GM21367 (cell line): ENCODE measurements around the gene CAMKK2.
"Not testable (repeated sequence)": the region's sequence is repeated elsewhere in the genome, so short reads cannot be mapped to it uniquely, and the experiment has no call there.

ENCODE experiments used
- ATAC-seq: cut with Tn5 transposase; IDR thresholded peaks from one replicate; pipeline ENCODE4 v1.9.1; 2021; ENCODE audit not compliant: unreplicated experiment

CAMKK2 gene

DNA sequence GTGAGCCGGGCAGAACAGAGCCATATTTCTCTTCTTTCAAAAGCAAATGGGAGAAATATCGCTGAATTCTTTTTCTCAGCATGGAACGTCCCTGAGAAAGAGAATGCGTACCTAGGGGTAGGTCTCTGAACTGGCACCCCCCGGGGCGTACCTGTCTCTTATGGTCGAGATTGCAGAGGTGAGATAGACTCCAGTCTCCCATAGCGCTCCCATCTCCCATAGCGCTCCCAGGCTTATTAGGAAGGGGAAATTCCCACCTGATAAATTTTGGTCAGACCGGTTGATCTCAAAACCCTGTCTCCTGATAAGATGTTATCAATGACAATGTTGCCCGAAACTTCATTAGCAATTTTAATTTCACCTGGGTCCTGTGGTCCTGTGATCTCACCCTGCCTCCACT, 16.0 kb downstream of the CAMKK2 start:
- not testable (repeated sequence) for ATAC-seq

DNA sequence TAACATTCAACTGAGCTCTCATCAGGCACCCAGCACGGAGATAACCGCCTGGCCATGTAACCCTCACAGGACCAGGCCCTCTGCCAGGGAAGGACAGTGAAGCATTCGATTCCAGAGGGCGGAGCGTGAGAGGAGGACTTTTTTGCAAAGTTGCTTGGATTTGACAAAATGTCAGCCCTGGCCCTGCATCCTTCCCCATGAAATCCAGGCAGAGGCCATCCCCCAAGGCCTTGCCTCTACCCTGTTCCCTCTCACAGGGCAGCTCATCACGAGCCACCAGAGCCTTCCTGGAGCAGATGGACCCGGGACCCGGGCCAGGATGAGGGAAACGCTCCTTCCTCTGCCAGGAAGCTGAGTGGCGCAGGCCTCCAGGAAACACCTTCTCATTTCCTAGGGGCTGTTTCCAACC, 17.0 kb downstream of the CAMKK2 start:
- ATAC-seq, result no peak

DNA sequence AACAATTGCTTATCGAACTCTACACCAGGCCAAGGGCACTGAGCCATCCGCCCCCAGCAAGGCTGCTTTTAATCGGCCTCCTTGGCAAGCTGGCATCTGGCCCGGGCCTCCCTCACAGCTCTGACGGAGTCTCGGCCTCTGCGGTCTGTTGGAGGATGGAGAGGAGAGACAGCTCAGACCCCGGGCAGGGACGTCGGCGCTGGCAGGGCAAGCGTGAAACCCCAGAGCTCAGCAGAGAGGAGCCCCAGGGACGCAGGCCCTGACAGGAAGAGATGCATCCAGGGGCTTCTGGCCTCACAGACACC, 17.5 kb downstream of the CAMKK2 start:
- no peak for ATAC-seq

DNA sequence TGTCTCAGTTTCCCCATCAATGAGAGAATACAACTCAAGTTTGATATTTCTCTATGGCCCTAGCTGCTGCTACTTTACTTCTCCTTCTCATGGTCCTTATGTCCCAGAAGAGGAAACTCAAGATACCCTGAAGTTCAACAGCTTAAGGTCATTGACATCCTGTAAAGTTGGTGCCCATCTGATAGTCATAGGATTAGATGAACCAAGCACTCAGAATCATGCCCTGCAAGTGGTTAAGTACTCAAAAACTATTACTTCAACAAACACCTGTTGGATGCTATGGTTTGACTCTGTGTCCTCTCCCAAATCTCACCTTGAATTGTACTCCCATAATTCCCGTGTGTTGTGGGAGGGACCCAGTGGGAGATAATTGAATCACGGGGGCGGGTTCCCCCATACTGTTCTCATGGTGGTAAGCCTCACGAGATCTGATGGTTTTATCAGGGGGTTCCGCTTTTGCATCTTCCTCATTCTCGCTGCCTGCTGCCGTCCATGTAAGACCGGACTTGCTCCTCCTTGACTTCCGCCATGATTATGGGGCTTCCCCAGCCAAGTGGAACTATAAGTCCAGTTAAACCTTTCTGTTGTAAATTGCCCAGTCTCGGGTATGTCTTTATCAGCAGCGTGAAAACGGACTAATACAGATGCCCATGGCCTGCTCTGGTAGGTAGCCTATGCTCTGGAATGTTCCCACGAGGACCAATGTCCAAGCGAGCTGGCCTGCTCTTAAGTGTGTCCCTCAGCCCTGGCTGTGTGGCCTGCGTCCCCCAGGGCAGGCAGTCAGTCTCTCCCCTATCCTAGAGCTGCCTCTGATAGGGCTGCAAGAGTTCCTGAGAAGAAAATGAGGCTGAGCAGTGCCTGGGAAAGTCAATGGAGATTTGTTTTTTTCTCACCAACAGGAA, 18.1 kb downstream of the CAMKK2 start:
- no peak for ATAC-seq

DNA sequence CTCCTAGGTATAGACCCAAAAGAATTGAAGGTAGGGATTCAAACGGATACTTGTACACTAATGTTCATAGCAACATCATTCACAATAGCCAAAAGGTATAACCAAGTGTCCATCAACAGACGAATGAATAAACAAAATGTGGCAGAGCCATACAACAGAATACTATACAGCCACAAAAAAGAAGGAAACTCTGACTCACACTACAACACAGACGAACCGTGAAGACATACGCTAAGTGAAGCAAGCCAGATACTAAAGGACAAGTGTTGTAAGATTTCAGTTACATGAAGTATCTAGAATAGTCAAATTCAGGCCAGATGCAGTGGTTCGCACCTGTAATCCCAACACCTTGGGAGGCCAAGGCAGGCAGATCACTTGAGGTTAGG, 19.1 kb downstream of the CAMKK2 start:
- ATAC-seq, result no peak

DNA sequence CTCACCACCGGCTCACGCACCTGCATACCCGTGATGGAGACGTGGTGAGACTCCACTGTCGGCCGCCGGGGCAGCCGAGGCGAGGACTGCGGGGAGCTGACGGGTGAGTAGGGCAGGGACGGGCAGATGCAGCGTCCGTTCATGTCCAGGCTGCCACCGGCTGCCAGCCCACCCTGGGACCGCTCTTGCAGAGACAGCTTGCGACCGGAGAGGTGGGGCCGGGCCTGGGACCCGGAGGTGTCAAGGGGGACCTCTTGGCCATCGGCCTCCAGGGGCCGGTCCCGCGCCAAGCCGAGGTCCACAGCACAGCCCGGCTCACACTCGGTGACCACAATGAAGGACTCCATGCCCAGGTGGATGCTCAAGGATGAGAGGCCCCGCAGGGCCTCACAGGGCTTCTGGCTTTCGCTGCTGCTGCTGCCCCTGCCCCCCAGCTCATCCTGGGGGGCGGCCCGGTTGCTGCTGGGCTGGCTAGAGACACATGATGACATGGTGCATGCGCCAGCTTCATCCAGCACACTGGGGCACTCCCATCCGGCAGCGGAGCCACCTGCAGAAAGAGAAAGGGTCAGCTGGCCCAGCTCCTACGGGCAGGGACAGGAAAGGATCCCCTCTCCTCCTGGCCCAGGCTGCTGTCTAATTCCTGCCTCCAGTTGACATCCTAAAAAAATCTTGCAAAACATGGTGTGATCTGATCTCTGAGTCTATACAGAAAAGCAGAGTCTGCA, 22.3 kb downstream of the CAMKK2 start:
- ATAC-seq, result no peak

DNA sequence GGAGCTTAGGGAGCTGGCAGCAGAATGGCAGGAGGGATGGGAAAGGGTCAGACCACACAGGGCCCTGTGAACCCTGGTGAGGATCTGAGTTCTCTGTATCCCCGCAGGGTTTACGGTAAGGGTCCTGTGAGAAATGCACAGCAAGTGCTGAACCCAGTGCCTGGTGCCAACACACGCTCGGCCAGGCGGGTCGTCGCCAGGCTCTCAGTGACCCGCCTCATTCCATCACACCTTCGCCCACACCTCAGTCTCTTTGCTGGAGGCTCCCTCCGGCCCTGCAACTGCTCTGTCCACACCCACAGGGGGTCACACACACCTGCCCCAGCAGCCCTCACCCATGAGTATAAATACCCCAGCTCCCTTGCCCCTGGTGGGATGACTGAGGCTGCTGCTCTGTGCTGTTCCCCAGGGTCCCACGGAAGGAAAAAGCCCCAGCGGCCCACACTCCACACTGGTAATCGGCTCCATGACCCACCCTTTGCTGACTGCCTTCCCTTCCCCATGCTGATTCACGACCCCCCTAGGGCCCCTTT, 23.1 kb downstream of the CAMKK2 start:
- ATAC-seq, result no peak

DNA sequence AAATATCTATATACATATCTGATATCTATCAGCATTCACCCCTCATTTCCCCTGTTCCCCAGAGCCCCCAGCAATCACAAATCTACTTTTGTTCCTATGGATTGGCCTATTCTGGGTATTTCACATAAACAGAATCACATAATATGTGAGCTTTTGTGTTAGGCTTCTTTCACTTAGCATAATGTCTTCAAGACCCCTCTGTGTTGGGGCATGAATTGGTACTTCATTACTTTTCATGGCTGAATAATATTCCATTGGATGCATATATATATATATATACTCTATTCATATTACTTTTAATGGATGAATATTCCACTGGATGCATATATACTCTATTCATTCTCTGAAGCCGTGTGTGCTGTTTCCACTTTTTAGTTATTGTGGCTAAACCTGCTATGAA, 28.7 kb downstream of the CAMKK2 start:
- no peak for ATAC-seq

DNA sequence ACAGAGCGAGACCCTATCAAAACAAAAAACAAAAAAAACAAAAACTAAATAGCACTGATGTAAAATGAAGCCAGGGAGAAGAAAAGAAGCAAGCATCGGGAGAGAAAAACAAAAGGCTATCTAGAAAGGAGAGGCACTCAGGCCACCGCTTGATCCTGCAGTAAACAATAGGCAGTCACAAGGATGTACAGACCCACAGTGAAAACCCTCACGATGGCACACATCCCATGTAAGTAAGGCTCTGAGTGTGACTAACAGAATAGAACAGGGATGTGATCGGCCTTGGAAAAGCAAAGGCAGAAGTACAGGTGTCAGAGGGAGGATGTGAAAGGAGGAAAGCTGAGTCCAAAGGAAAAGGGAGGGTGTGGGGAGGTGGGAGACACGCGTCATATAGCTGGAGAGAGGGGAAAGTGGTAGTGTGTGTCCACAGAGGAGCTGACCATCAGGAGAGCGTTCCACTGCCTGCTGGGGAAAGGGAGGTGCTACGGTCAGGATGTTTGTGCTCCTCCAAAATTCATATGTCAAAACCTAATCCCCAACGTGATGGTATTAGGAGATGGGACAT, 31.5 kb downstream of the CAMKK2 start:
- ATAC-seq, result no peak

DNA sequence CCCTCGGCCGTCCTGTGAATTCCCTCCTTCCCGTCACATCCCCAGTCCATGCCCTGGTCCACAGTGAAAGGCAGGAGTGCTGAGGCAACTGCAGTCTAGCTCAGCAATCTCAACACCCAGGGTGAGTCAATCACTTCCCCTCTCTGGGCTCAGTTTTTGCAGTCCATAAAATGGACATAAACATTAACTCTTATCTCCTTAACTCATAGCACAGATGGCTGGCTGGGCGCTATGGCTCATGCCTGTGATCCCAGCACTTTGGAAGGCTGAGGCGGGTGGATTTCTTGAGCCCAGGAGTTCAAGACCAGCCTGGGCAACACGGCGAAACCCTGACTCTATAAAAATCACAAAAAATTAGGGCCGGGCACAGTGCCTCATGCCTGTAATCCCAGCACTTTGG, 32.4 kb downstream of the CAMKK2 start:
- no peak for ATAC-seq

DNA sequence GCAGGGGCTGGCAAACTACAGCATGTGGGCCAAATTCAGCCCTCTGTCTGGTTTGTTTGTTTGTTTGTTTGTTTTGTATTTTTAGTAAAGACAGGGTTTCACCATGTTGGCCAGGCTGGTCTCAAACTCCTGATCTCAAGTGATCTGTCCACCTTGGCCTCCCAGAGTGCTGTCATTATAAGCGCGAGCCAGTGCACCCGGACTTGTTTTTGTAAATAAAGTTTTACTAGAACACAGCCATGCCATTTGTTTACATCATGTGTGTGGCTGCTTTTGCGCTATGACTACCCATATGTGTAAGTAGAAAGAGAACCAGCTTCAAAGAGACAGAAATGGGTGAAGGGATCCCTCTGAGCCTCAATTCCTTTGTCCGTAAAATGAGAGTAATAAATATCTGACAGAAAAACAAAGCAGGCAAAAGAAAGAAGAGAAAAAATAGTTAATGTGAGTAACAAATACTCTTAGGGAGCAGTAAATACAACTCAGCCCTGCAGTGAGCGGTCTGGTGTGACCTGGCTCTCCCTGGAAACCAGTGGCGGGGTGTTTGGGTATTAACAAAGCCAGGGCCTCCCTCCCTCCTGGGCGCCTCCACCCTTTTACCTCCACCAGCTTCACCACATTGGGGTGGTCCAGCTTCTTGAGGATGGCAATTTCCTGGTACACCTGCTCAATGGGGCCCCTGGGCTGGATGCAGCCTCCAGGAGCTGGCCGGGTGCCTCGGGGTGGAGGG, 33.1 kb downstream of the CAMKK2 start:
- no peak for ATAC-seq

DNA sequence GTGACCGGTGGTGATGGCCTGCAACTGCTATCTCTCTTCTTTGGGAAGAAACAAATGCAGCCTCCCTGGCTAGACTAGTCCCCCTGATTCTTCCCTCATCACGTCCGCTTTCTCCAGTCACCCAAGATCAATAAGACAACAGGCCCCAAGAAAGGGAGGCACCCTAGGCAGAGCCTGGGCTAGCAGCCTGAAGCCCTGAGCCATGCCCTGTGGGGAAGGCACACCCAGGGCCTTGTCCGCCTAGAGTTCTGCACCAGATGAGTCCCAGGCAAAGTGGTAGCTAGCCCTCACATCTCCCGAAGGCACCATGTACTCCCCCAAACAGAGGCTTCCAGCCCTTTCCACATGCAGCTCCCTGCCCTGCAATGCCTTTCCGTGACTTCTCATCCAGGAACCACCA, 35.1 kb downstream of the CAMKK2 start:
- no peak for ATAC-seq

DNA sequence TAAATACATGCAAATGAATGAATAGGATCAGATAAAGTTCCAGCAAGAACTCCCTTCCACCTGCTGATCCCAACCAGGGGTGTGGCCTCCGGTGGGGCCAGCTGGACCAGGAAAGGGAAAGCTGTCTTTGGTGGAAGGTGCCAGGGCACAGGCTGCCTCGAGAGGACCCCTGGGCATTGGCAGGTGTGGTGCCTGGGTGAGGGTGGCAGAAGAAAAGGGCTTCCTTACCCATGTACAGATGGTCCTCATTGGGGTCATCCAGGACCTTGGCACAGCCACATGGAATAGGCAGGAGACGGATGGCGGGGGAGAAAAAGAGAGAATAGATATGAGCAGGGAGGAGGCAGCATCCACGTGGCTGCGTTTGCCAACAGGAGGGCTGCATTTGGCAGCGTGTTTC, 36.4 kb downstream of the CAMKK2 start:
- ATAC-seq, result no peak

DNA sequence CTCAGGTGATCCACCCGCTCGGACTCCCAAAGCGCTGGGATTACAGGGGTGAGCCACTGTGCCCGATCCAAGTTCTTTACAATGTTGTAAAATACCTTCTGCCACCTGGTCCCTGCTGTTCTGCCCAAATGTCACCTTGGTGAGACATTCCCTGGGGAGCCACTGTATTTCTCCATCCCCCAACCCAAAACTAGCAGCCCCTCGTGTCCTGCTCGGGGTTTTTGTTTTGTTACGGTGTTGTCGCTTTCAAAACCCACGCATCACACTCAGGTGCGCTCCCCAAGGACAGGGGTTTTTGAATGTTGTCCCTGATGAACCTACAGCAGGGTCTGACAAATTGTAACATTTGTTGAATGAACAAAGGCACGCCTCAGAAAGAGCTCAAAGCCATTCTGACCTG, 37.4 kb downstream of the CAMKK2 start:
- ATAC-seq, result no peak

DNA sequence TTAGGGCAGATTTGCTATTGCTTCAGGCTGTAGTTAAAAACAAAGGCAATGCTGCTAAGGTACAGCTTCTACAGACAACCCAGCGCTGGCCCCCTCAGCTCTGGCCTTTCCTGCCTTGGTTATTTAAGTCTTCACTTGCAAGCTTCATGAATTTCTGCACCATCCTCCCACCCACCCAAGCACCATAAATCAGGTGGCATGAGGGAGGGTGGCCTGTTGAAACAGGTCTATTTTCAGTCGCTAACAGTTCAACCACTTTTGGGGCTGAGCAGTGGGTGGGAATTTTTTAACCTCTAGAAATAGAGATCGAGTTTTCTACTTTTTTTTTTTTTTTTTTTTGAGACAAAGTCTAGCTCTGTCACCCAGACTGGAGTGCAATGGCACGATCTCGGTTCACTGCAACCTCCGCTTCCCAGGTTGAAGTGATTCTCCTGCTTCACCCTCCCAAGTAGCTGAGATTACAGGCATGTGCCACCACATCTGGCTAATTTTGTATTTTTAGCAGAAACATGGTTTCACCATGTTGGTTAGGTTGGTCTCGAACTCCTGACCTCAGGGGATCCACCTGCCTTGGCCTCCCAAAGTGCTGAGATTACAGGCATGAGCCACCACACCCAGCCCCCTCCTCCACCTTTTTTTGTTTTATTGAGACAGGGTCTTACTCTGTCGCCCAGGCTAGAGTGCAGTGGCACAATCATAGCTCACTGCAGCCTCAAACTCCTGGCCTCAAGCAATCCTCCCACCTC, 38.6 kb downstream of the CAMKK2 start:
- not testable (repeated sequence) for ATAC-seq

DNA sequence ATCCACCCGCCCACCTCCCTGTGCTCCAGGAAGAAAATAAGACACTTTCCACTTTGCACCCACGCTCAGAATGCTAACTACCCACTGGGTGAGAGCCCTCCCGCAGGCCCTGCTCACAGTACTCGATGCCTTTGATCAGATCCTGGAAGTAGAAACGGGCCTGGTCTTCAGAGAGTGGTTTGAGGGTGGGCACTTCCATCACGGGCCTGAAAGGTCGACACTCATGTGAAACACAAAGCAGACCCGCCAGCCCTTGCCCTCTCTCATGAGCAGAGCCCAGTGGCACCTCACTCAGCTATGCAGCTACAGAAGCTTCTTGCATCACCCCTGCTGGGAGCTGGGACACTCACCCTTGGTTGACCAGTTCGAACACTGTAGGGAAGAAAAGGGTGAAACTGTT, 41.1 kb downstream of the CAMKK2 start:
- ATAC-seq, result no peak

DNA sequence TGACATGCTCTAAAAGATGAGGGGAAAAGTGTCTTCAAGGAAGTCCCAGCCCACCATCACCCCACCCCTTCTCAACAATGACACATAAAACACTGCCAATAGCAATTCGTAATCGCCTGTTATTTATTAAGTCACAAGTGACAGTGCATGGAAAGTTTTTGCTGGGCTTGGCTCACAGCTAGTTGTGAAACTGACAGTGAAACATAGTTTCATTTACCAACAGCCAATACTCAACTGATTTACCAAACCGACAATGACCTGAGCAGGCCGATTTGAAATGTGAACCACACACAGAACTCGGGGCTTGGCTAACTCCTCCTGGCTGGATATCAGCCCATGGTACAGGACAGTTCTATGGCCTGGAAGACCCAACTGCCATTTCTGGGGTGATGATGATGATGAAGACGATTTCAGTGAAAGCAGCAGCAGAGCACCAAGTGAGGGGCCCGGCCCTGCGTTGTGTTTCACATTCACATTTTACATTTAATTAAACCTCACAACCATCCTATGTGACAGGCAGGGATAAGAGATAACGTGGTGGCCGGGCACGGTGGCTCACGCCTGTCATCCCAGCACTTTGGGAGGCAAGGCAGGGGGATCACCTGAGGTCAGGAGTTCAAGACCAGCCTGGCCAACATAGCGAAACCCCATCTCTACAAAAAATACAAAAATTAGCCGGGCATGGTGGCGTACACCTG, 42.7 kb downstream of the CAMKK2 start:
- no peak for ATAC-seq

DNA sequence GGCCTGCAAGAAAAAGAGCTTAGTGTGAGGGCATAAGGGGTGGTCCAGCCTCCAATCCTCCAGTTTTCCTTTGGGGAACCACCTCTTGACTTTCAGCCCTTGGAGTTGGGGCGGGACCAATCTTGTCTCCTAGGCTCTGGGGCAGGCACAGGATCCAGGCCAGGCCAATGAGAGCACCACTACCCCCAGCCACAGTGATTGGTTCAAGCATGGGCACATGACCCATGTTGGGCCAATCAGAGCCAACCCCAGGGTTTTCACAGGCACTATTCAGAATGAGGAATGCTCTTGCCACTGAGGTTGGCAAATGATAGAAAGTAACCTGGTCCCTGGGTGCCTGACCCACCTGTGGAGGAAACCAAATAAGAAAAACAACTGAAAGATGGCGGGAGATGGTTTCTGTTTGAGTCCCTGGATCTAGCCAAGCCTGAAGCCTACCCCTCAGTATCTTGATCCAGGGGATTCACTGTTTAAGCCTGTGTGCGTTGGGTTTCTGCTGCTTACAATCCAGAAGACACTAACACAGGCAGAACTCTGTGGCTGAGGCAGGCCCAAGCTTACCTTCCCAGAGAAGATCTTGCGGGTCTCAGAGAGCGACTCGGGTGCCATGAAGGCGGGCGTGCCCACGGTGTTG, 43.7 kb downstream of the CAMKK2 start:
- no peak for ATAC-seq

DNA sequence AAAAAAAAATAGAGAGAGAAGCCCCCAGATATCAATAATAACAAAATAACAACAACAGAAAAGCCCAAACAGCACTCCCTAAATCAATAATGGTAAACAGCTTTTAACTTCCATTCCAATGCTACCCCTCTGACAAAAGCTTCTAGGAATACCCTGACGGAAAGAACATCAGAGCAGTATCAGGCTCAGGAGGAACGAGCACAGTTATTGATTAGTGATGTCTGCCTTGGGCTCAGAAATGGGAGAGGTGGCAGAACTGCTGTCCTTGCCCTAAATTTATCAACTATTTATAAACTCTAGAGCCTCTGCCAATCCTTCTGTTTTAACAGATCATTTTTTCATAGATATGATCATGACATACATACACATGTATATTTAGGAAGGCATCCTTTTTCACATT, 44.7 kb downstream of the CAMKK2 start:
- ATAC-seq, result no peak

DNA sequence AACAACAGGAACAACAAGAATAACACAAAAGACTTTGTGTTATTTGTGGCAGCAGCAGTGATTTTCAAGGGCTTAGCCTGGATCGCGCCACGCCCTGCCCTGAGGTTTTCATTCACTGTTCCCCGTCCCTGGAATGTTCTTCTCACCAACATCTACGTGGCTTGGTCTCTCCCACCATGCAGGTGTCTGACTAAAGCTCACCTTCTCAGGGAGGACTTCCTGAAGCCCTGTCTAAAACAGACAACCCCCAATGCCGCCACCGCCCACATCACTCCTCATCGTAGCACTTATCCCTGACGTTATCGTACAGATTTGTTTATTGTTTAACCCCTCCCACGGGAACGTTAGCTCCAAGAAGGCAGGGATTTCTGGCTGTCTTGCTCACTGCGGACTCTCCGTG, 46.1 kb downstream of the CAMKK2 start:
- no peak for ATAC-seq
